ENCODE data around the gene ARSA. TPM values are rescaled to one million over a fixed set of nuclear protein-coding genes. Genes with fewer than 3 reads are reported as not detected.
A peak's percentile ranks its signal among the peaks of the same experiment; 100 is the strongest.

The ARSA gene
- total RNA-seq, 1 experiment from 2014 or later: 10.3 TPM

DNA sequence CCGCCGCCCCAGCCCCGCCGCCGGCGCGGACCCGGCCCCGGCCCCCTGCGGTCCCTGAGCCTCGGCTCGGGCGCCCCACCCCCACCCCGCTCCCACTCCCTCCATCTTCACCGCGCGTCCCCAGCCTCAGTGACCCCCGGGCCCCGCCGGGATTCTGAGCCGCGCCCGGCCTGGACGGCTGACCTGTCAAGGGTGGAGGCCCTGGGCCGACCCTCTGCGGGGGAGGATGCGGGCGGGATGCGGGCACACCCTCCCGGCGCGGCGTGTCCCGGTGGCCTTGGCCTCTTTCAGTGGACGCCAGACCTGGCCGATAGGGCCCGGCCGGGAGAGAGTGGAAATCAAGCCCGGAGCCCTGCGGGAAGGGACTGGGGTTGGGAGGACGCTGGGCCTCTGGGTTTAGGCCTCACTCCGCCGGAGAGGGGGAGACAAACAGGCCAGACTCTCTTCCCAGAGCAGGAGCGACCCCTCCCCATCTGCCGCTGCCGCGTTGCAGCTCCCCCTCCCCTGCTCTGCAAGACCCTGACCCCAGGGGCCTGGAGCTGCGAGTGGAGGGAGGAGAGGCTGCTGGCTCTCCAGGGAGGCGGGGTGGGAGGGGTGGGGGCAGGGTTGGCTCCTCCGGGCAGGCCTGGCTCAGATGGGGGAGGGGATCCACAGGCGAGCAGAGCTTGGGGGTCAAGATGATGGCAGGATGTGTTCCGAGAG lies 26.8 kb downstream of the ARSA start:
- Mint-ChIP-seq H3K4me3 (peak overlapping the region; percentile 55 to 73), H3K27ac (no peak overlapping the region), H3K4me1 (peaks cover 13 to 14% of the 10 kb centered on the region in 2 experiments), H3K36me3 (ENCODE audit: insufficient read depth in 1 of 3, low read depth in 3 of 3) (no peaks in the 10 kb centered on the region), H3K9me3 (no peaks in the 10 kb centered on the region; a peak in 1 of 5 replicates), H3K27me3 (ENCODE audit: low read depth) (peaks cover 58% of the 10 kb centered on the region)
- Histone ChIP-seq H3K14ac (ENCODE audit: insufficient read depth, low read length) (no peak overlapping the region), H4K8ac (replicated peaks; ENCODE audit: insufficient read length, low read depth, low read length) (no peak overlapping the region), H2BK120ac (ENCODE audit: low read depth, low read length, poor library complexity, severe bottlenecking) (no peak overlapping the region), H2BK5ac (ENCODE audit: insufficient read length, low read length) (no peak overlapping the region), H2AFZ (ENCODE audit: low read length) (no peak overlapping the region), H3K79me1 (ENCODE audit: insufficient read depth, low read depth, low read length, poor library complexity, severe bottlenecking) (no peaks in the 10 kb centered on the region), H3K4ac (ENCODE audit: low read depth, low read length) (no peak overlapping the region), H3K9ac (ENCODE audit: extremely low read depth, insufficient read length, low read length) (no peak overlapping the region), H3K4me2 (ENCODE audit: insufficient read depth, insufficient read length, low read length) (peak overlapping the region; percentile 47), H3T11ph (ENCODE audit: low read length) (no peak overlapping the region), H3K56ac (ENCODE audit: insufficient read length, low read depth, low read length) (no peak overlapping the region), H2BK12ac (ENCODE audit: insufficient read length, low read depth, low read length) (no peak overlapping the region), H3K27me3 (ENCODE audit: insufficient read depth, low read length) (peaks cover 4% of the 10 kb centered on the region; the same call in 1 of the 2 replicates), H3K27ac (ENCODE audit: insufficient read length, low read depth, low read length) (no peak overlapping the region), H2AK5ac (ENCODE audit: insufficient read length, low read length) (no peak overlapping the region), H4K91ac (ENCODE audit: insufficient read length, low read depth, low read length) (no peak overlapping the region), H2BK20ac (ENCODE audit: low read depth, low read length, poor library complexity, severe bottlenecking) (no peak overlapping the region), H3K9me3 (ENCODE audit: control insufficient read depth, low read depth, low read length) (no peaks in the 10 kb centered on the region), H3K23me2 (ENCODE audit: insufficient read length, low read depth, low read length, poor library complexity, severe bottlenecking) (peaks cover 3% of the 10 kb centered on the region), H3K23ac (ENCODE audit: insufficient read length, low read depth, low read length) (no peak overlapping the region), H4K5ac (ENCODE audit: insufficient read length, low read depth, low read length) (no peak overlapping the region), H3K18ac (ENCODE audit: insufficient read length, low read depth, low read length) (no peak overlapping the region), H3K4me1 (ENCODE audit: insufficient read depth, low read length) (no peaks in the 10 kb centered on the region; the same call in 1 of the 2 replicates), H3K79me2 (ENCODE audit: insufficient read depth, low read length) (no peaks in the 10 kb centered on the region), H4K20me1 (ENCODE audit: control insufficient read depth, insufficient read depth, insufficient read length) (no peaks in the 10 kb centered on the region), H2BK15ac (ENCODE audit: low read depth, low read length) (no peak overlapping the region)
- WGBS (ENCODE audit: extremely low coverage, insufficient read length, low lambda C conversion rate): no CpG with 5 or more reads among the region's 52 CpGs
- TF ChIP-seq, protein P1, sequence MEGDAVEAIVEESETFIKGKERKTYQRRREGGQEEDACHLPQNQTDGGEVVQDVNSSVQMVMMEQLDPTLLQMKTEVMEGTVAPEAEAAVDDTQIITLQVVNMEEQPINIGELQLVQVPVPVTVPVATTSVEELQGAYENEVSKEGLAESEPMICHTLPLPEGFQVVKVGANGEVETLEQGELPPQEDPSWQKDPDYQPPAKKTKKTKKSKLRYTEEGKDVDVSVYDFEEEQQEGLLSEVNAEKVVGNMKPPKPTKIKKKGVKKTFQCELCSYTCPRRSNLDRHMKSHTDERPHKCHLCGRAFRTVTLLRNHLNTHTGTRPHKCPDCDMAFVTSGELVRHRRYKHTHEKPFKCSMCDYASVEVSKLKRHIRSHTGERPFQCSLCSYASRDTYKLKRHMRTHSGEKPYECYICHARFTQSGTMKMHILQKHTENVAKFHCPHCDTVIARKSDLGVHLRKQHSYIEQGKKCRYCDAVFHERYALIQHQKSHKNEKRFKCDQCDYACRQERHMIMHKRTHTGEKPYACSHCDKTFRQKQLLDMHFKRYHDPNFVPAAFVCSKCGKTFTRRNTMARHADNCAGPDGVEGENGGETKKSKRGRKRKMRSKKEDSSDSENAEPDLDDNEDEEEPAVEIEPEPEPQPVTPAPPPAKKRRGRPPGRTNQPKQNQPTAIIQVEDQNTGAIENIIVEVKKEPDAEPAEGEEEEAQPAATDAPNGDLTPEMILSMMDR (conservative IDR thresholded peaks at IDR 0.05): no peak
- DNase-seq: no peak

Measured in H9 (cell line).